Smooth muscle cell (in vitro differentiated cells): ENCODE measurements around the gene NUDT12. TPM values are rescaled to one million over a fixed set of nuclear protein-coding genes. Genes with fewer than 3 reads are reported as not detected.

Source experiments
- DNase-seq: peaks from one replicate; lab custom pipeline; 2025; ENCODE audit not compliant: unreplicated experiment; lab: John Stamatoyannopoulos, UW
- H2AFZ ChIP-seq: fragments of 200-600 bp; sonication (generic); 2 replicates; pipeline ENCODE4 v1.6.0; 2016; ENCODE audit warnings: antibody characterized with exemption, low read depth, mild to moderate bottlenecking
- H3F3A ChIP-seq: fragments of 200-600 bp; sonication (generic); 2 replicates; pipeline ENCODE4 v1.6.0; 2017; ENCODE audit warnings: antibody characterized with exemption, low read depth
- H3K27ac ChIP-seq: fragments of 200-600 bp; sonication (generic); 2 replicates; pipeline ENCODE4 v1.5.1; 2016; ENCODE audit warnings: low read depth, mild to moderate bottlenecking
- H3K27me3 ChIP-seq: fragments of 200-600 bp; sonication (generic); 2 replicates; pipeline ENCODE4 v1.6.1; 2016; ENCODE audit warnings: low read depth, mild to moderate bottlenecking
- H3K36me3 ChIP-seq: fragments of 200-600 bp; sonication (generic); 2 replicates; pipeline ENCODE4 v1.5.1; 2016; ENCODE audit warnings: low read depth
- H3K4me1 ChIP-seq: fragments of 200-600 bp; sonication (generic); 2 replicates; pipeline ENCODE4 v1.5.1; 2016; ENCODE audit warnings: low read depth
- H3K4me2 ChIP-seq: fragments of 200-600 bp; sonication (generic); 2 replicates; pipeline ENCODE4 v1.6.0; 2016; ENCODE audit warnings: mild to moderate bottlenecking
- H3K4me3 ChIP-seq: fragments of 200-600 bp; sonication (generic); 2 replicates; pipeline ENCODE4 v1.5.1; 2016; ENCODE audit warnings: mild to moderate bottlenecking
- H3K79me2 ChIP-seq: fragments of 200-600 bp; sonication (generic); 2 replicates; pipeline ENCODE4 v1.6.0; 2016; ENCODE audit warnings: low read depth, mild to moderate bottlenecking
- H3K9ac ChIP-seq: fragments of 200-600 bp; sonication (generic); 2 replicates; pipeline ENCODE4 v1.6.0; 2016; ENCODE audit warnings: low read depth
- H3K9me3 ChIP-seq: fragments of 200-600 bp; sonication (generic); replicated peaks from 2 replicates; pipeline ENCODE4 v1.5.1; 2016; ENCODE audit warnings: low read depth
- H4K20me1 ChIP-seq: fragments of 200-600 bp; sonication (generic); 2 replicates; pipeline ENCODE4 v1.6.0; 2016; ENCODE audit warnings: low read depth
- WGBS: methylation state at CpG from one replicate; pipeline ENCODE4 v1.1.7; 2016; ENCODE audit warnings: low lambda C conversion rate; 5-methylcytosine and 5-hydroxymethylcytosine counted together
- polyA plus RNA-seq: library from polyadenylated mRNA; unstranded; fragments of >200 nt; fragmentation: Nextera tagmentation; extraction: Ambion mirVana; gene quantifications from 2 replicates; pipeline ENCODE4 v1.2.1, GENCODE V29; 2016
- total RNA-seq: library from RNA; depleted of rRNA; stranded (reverse); fragments of >200 nt; gene quantifications from 2 replicates; pipeline ENCODE4 v1.2.3, GENCODE V29; 2014
- TF ChIP-seq, protein P1 (sequence below): fragments of 200-600 bp; sonication (generic); IDR thresholded peaks from 2 replicates; pipeline ENCODE4 v1.5.1; 2017; ENCODE audit warnings: borderline replicate concordance, mild to moderate bottlenecking, antibody characterized with exemption; ENCODE audit not compliant: insufficient read depth, poor library complexity, severe bottlenecking

The NUDT12 gene
- total and polyA plus RNA-seq, 2 experiments from 2014 or later = 6.5 to 14.9 TPM

GRCh38 chr5:103569313-103570060 lies 6.9 kb upstream of the NUDT12 start:
- H3K4me1 ChIP-seq = no peaks in the 10 kb centered on the region
- TF ChIP-seq, protein P1, sequence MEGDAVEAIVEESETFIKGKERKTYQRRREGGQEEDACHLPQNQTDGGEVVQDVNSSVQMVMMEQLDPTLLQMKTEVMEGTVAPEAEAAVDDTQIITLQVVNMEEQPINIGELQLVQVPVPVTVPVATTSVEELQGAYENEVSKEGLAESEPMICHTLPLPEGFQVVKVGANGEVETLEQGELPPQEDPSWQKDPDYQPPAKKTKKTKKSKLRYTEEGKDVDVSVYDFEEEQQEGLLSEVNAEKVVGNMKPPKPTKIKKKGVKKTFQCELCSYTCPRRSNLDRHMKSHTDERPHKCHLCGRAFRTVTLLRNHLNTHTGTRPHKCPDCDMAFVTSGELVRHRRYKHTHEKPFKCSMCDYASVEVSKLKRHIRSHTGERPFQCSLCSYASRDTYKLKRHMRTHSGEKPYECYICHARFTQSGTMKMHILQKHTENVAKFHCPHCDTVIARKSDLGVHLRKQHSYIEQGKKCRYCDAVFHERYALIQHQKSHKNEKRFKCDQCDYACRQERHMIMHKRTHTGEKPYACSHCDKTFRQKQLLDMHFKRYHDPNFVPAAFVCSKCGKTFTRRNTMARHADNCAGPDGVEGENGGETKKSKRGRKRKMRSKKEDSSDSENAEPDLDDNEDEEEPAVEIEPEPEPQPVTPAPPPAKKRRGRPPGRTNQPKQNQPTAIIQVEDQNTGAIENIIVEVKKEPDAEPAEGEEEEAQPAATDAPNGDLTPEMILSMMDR = no peak
- H3K79me2 ChIP-seq = no peaks in the 10 kb centered on the region
- H2AFZ ChIP-seq = no peak overlapping the region
- no peaks in the 10 kb centered on the region for H3K9me3 ChIP-seq
- no peak overlapping the region for H3K4me3 ChIP-seq
- WGBS = 81% methylated on average over 3 of the region's 3 CpGs
- no peaks in the 10 kb centered on the region for H3K27me3 ChIP-seq
- no peak for DNase-seq
- no peak overlapping the region for H3K4me2 ChIP-seq
- H3K36me3 ChIP-seq = no peaks in the 10 kb centered on the region
- no peaks in the 10 kb centered on the region for H3F3A ChIP-seq
- H3K9ac ChIP-seq = no peak overlapping the region
- H3K27ac ChIP-seq = no peak overlapping the region
- H4K20me1 ChIP-seq = no peaks in the 10 kb centered on the region

- Histone ChIP-seq H3K9me3 (no peaks in the 10 kb centered on the region), H3F3A (no peaks in the 10 kb centered on the region), H3K36me3 (no peaks in the 10 kb centered on the region), H3K27me3 (no peaks in the 10 kb centered on the region), H3K4me2 (no peak overlapping the region), H3K27ac (no peak overlapping the region), H2AFZ (no peak overlapping the region), H3K9ac (no peak overlapping the region), H4K20me1 (no peaks in the 10 kb centered on the region), H3K4me3 (no peak overlapping the region), H3K79me2 (peaks cover 12% of the 10 kb centered on the region), H3K4me1 (peaks cover 9% of the 10 kb centered on the region)
- 97% methylated on average over 4 of the region's 4 CpGs for WGBS
- TF ChIP-seq, protein P1 = no peak
- no peak for DNase-seq
Observed at GRCh38 chr5:103565719-103566118, 3.1 kb upstream of the NUDT12 start.

DNA sequence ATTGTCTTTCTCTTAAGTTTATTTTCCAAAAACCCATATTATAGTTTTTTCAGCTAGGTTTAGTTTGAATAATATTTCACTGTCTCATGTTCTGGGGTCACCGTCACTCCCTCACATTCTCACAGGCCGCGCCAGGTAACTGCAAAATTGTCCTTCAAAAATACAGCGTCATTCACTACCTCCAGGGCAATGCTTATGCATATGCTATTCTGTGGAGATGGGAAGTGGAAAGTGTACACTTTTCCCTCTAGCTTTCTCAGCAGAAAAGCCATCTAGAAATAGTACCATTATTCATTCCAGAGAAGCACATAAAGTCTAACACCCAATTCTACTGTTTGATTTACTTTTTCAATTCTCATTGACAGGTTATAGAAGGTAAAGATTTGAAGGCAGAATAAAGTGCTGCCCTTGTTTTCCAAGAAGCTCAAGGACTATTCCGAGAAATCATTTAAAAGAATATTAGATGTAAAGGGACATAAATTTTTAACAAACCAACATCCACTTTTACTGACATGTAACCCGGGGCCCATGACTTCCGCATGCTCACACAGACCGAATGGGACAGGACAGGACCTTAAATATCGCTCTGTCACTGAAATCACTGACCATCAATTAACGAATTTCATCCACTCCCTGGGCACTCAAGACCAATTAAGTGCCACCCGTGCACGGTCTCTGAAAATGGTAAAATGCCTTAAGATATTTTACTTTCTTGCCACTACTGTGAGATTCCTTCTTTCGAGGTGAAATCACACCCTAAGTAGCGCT lies 720 bp downstream of the NUDT12 start:
- Histone ChIP-seq H3K9me3 (no peaks in the 10 kb centered on the region), H3K27ac (peak overlapping the region; percentile 70), H3K4me3 (peak overlapping the region; percentile 78), H3K36me3 (no peaks in the 10 kb centered on the region), H3K4me1 (peaks cover 9% of the 10 kb centered on the region), H3K4me2 (peak overlapping the region; percentile 97), H3K27me3 (no peaks in the 10 kb centered on the region), H4K20me1 (no peaks in the 10 kb centered on the region), H3K79me2 (peaks cover 12% of the 10 kb centered on the region), H2AFZ (peak overlapping the region; percentile 97), H3F3A (no peaks in the 10 kb centered on the region), H3K9ac (peak overlapping the region; percentile 57)
- TF ChIP-seq, protein P1 = no peak
- no peak for DNase-seq
- 19% methylated on average over 14 of the region's 14 CpGs for WGBS
